Superior temporal gyrus (tissue), 1 donor: ENCODE data around the gene PDCD6IP.
"Not testable (repeated sequence)": the region's sequence is repeated elsewhere in the genome, so short reads cannot be mapped to it uniquely, and the experiment has no call there.

ENCODE experiments used
- DNase-seq: peaks from one replicate; pipeline ENCODE4 v3.0.0-alpha.2; 2016; ENCODE audit errors: extremely low spot score

Gene PDCD6IP, protein sequence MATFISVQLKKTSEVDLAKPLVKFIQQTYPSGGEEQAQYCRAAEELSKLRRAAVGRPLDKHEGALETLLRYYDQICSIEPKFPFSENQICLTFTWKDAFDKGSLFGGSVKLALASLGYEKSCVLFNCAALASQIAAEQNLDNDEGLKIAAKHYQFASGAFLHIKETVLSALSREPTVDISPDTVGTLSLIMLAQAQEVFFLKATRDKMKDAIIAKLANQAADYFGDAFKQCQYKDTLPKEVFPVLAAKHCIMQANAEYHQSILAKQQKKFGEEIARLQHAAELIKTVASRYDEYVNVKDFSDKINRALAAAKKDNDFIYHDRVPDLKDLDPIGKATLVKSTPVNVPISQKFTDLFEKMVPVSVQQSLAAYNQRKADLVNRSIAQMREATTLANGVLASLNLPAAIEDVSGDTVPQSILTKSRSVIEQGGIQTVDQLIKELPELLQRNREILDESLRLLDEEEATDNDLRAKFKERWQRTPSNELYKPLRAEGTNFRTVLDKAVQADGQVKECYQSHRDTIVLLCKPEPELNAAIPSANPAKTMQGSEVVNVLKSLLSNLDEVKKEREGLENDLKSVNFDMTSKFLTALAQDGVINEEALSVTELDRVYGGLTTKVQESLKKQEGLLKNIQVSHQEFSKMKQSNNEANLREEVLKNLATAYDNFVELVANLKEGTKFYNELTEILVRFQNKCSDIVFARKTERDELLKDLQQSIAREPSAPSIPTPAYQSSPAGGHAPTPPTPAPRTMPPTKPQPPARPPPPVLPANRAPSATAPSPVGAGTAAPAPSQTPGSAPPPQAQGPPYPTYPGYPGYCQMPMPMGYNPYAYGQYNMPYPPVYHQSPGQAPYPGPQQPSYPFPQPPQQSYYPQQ

DNA sequence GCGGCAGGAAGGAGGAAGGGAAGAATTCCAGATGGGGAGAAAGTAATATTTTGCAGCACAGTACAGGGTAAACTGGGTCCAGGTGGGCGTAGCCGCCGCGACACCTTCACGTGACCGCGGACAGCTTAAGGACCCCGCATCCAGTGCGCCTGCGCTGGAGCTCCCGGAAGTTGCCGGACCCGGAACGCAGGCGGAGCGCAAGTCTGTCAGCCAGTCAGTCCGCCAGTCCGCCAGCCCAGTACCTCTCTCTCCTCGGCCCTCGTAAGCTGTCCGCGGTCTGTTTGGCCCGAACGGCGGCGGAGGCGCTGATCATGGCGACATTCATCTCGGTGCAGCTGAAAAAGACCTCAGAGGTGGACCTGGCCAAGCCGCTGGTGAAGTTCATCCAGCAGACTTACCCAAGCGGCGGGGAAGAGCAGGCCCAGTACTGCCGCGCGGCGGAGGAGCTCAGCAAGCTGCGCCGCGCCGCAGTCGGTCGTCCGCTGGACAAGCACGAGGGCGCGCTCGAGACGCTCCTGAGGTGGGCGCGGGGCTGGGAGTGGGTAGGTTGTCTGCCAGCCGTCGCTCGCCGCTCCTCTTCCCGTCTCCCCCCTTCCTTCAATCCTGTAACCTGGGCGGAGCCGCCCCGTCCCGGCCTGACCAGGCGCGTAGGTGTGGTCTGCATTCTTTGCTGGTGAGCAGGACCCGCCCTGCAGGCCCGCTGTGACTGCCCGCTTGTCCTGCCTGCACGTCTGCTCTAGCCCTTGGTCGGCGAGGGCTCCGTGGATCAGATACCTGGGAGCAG, at the start of gene PDCD6IP:
PDCD6IP (plus strand) TSS at position 213 of the 784 bp plus-strand sequence; CDS start at position 312, 99 bp downstream.
- DNase-seq, result peak; percentile 92

DNA sequence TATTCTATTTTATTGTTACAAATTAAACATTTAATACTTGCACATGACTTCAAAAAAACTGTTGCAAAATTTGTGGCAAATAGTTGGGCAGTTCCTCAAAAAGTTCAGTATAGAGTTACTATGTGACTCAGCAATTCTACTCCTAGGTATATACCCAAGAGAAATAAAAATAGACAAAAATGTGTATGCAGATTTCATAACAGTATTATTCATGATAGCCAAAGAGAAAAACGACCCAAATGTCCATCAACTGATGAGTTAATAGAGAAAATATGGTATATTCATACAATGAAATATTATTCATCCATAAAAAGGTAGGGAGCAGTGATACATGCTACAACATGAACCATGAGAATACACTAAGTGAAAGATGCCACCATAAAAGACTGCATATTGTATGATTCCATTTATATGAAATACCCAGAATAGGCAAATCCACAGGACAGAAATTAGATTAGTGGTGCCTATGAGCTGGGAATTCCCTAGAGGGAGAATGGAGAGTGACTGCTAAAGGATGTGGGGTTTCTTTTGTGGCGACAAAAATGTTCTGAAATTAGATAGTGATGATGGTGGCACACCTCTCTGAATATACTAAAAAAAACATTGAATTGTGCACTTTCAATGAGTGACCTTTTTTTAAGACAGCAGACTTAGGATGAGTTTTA, 48.8 kb upstream of the PDCD6IP start:
- DNase-seq, result no peak

DNA sequence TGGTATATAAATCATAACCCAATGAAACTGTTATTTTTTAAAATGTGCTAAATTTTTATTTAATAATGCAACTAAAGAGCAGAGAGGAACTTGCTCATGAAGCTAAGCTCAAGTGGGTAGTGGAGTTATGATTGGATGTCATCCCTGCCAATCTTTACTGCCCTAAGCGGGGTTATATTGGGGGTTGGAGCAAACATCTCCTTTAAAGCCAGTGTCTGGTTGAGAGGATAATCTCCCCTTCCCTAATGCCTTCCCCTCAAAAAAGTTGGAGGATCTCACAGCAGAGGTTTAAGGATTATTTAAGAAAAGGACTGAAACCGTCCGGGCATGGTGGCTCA, 48.2 kb upstream of the PDCD6IP start:
- no peak for DNase-seq

- DNase-seq, result no peak
These were observed 47.1 kb upstream of the PDCD6IP start for GRCh38 chr3:33751336-33751735.

GRCh38 chr3:33754391-33754790, 44.0 kb upstream of the PDCD6IP start:
- not testable (repeated sequence) for DNase-seq

DNA sequence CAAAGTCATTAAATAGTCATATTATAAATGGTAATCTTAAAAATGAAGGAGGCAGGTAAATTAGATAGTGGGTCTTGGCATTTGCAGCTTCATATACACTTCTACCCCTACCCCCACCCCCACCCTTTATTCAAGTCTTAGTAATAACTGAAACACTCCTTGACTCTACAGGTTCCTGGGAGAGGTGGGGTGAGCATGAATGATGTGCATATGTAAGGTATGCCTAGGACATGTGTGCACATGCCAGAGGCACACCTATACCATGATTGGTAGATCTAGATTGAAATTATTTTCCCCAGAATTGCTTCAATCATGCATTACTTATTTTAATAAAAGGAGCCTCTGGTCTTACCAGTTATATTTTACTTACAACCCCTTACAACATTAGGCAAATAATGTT, 40.1 kb upstream of the PDCD6IP start:
- DNase-seq, result no peak

DNA sequence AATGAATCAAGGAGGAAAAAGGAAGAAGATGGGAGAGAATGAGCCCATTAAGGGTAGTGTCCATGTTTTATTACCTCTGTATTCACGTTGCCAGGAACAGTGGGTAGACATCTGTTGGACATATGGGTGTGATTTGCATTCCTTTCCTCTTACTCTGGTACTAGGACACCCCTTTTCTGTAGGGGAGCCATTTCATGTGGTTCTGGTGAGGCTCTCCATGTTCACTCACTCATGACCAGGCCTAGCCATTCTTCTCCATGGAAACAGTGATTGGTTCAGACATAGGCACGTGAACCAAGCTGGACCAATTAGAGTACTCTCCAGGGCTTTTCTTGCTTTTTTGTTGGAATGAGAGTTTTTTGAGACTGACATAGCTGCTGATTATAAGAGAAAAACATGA, 39.6 kb upstream of the PDCD6IP start:
- no peak for DNase-seq

GRCh38 chr3:33768578-33769330, 29.7 kb upstream of the PDCD6IP start:
- DNase-seq, result no peak

DNA sequence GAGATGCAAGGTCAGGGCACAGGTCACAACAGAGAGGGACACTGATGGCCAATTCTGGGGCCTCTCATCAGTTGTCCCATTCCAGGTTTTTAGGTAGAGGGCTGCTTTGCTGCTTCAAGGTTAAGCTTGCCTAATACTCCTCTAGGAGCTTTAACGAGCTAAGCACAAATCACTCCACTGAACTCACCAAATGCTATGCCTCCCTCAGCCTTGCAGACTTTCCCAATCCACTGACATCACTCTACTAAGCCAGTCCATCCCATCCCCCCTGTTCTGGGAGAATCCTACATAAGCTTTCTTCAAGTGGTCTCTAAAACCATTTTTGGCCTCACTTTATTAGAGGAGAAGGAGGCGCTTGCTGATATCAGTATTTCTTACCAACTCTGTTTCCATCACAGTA, 24.8 kb upstream of the PDCD6IP start:
- DNase-seq, result no peak

DNA sequence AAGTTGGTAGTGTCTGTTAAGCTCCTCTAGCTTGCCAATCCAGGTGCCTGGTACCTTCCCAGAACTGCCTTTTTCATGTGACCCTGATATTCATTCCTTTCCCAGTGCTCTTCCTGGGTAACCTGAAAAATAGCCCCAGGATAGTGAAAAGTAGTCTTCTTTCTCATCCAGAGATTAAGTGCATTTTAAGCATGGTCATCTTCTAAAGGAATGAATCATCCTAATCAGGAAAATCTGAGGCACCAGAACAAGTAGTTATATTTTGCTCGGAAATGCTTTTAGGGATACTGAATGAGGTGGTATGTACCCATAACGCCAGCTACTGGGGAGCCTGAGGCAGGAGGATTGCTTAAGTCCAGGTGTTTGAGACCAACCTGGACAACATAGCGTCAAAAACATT, 23.1 kb upstream of the PDCD6IP start:
- DNase-seq, result no peak

DNA sequence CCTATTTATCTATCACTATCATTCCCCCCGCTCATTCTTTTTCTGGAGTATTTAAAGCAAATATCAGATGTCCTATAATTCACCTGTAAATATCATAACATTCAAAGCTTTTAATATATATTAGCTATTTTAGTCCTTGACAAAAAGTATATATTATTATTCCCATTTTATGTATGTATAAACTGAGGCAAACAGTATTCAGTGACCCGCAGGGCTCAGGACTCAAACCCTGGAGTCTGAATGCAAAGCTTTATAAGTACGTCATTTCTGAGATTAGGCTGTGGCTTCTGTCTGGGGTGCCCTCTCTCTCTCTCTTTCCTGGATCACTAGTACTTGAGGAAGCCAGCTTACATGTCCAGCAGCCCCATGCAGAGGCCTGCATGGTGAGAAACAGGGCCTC, 20.4 kb upstream of the PDCD6IP start:
- no peak for DNase-seq

GRCh38 chr3:33779751-33780150, 18.7 kb upstream of the PDCD6IP start:
- no peak for DNase-seq

DNA sequence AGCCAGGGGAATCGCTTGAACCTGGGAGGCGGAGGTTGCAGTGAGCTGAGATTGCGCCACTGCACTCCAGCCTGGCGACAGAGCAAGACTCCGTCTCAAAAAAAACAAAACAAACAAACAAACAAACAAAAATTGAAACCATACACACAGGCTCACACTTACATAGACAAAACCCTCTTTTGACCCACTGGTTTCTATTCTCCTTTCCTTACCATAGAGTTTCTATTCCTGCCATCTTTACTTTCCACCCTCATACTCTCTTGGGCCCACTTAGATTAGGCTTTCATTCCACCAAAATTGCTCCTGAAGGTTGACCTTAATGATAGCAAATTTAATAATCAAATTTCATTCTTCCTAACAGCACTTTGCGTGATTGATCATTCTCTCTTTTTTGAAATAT, 17.0 kb upstream of the PDCD6IP start:
- DNase-seq, result not testable (repeated sequence)

- no peak for DNase-seq
These were observed 11.7 kb upstream of the PDCD6IP start for GRCh38 chr3:33786565-33787327.

DNA sequence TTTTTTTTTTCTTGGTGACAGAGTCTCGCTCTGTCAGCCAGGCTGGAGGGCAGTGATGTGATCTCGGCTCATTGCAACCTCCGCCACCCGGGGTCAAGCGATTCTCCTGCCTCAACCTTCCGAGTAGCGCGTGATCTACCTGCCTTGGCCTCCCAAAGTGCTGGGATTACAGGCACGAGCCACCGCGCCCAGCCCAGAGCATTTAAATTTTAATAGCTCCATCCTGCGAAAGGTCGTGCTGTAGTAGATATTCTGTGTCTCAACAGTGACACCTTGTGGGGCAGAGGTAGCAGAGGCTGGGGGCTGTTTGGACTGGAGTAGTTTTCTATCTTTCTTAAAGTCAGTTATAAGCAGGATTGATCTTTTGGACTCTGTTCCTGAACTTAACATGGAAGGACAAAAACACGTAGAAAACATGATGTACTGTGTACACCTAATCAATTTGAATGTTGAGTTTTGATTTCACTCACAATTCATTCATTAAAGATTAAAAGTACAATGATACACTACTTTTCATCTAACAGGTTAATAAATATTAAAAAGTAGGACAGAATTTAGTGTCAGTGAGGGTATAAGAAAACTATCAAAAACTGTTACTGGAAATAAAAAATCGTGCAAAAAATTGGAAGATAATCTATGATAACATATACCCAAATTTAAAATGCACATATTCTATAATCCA, 11.0 kb upstream of the PDCD6IP start:
- peak; percentile 71 for DNase-seq

GRCh38 chr3:33789183-33789954, 9.1 kb upstream of the PDCD6IP start:
- DNase-seq, result no peak

DNA sequence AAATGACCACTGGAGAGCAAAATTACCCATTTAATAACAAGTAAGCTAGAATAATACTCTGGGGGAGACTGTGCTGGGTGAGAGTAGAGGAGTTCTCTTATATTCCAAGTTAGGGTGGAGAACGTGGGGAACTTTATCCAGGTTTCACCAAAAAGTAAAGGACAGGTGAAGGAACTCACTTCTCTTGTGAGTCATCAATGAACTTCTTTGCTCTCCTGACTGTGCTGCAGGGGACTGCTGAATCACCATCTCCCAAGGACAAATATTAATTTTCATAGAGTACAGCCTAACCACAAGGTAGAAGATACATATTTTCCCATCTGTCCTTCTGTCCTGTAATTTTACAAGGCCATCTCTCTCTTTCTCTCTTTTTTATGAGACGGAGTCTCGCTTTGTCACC, 8.3 kb upstream of the PDCD6IP start:
- no peak for DNase-seq

- DNase-seq, result no peak
These were observed 6.8 kb upstream of the PDCD6IP start for GRCh38 chr3:33791477-33792166.
